Stimulated activated CD4-positive, alpha-beta T cell treated with anti-CD3 and anti-CD28 coated beads, Interleukin-15, amount 100 ng/mL, for 24 hours (primary cell): Measurements from ENCODE around the gene KSR1.
"Not testable (repeated sequence)": the region's sequence is repeated elsewhere in the genome, so short reads cannot be mapped to it uniquely, and the experiment has no call there.

Experiments
- DNase-seq: peaks from one replicate; pipeline ENCODE4 v3.0.0-alpha.2; 2020

The KSR1 gene

GRCh38 chr17:27646232-27646631 lies 190.0 kb downstream of the KSR1 start:
- DNase-seq, result no peak

- DNase-seq, result no peak
Measured at GRCh38 chr17:27647765-27648164, 191.5 kb downstream of the KSR1 start.

DNA sequence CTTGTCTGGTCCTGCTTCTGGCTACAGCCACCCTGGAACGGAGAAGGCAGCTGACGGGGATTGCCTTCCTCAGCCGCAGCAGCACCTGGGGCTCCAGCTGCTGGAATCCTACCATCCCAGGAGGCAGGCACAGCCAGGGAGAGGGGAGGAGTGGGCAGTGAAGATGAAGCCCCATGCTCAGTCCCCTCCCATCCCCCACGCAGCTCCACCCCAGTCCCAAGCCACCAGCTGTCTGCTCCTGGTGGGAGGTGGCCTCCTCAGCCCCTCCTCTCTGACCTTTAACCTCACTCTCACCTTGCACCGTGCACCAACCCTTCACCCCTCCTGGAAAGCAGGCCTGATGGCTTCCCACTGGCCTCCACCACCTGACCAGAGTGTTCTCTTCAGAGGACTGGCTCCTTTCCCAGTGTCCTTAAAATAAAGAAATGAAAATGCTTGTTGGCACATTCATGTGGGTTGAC lies 192.9 kb downstream of the KSR1 start:
- DNase-seq, result not testable (repeated sequence)

DNA sequence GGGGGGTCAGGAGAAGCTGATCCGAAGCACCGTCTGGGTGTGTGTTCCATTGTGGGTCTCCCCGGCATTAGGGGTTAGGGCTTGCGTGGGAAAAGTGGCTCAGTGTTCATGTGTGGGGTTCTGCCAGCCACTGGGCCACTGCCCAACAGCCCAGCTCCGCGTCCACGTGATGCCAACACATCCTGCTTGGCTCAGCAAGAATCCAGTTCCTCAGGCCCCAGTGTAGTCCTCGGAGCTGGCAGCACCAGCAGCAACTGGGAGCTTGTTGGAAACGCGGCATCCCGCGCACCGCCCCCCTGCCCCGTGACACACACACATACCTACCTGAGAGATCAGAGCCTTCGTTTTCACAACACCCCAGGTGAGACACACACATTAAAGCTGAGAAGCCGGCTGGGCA lies 193.7 kb downstream of the KSR1 start:
- no peak for DNase-seq

GRCh38 chr17:27650836-27651235 lies 194.6 kb downstream of the KSR1 start:
- DNase-seq, result no peak

DNA sequence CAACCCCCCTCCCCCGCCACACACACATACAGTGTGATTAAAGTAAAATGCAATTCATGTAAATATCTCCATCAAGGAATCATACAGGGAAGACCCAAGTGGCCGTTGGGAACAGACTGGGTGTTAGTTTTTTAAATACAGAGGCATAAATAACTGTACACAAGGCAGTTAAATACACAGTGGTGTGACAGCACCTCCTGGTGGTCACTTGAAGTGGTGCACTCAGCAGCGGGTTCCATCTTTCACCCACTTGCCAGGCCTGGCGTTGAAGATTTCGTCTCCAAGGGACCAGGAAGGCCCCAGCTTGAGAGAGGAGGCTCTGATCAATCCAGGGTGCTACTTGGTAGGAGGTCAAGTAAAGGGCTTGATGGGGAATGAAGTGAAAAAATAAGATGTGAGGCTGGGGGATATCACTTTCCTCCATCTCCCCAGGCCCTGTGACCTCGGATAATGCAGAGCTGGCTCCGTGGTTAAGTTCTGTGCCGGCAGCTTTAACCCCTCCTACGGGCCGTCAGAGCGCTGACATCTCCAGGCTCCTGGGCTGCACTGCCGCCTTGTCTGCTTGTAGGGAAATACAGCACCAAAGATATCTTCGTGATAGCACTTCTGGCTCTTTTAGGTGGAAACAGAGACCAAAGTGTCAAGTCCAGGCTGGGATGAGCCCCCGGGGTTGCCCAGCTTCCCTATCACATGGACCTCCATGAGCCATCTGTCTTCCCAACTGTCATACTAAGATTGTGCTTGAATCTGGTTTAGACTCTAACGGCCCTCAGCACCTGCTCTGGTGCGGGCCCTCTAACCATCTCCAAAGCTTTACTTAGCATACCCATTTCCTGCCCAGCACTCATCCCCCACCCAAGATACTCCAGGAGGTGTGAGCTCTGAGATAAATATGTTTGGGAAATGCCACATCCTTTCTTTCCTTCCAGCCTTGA lies 195.4 kb downstream of the KSR1 start:
- DNase-seq, result peak; percentile 78

- not testable (repeated sequence) for DNase-seq
Measured at GRCh38 chr17:27653449-27653971, 197.3 kb downstream of the KSR1 start.

DNA sequence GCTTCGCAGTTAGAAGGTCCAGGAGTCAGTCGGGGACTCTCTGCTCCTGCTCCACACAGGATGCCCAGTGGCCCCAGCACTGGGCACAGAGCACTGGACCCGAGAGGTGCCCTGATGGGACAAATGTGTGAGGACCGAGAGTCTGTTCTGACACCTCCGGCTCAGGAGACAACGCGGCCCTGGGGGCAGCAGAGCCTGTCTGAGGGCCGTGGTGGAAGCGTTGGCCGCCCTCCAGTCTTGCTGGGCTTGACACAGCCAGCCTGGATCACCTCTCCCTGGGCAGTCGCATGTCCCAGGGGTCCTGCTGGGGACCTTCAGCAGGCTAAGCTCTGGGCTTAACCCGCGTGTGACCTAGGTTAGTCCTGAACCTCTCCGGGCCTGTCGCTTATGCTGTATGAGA lies 197.9 kb downstream of the KSR1 start:
- no peak for DNase-seq

DNA sequence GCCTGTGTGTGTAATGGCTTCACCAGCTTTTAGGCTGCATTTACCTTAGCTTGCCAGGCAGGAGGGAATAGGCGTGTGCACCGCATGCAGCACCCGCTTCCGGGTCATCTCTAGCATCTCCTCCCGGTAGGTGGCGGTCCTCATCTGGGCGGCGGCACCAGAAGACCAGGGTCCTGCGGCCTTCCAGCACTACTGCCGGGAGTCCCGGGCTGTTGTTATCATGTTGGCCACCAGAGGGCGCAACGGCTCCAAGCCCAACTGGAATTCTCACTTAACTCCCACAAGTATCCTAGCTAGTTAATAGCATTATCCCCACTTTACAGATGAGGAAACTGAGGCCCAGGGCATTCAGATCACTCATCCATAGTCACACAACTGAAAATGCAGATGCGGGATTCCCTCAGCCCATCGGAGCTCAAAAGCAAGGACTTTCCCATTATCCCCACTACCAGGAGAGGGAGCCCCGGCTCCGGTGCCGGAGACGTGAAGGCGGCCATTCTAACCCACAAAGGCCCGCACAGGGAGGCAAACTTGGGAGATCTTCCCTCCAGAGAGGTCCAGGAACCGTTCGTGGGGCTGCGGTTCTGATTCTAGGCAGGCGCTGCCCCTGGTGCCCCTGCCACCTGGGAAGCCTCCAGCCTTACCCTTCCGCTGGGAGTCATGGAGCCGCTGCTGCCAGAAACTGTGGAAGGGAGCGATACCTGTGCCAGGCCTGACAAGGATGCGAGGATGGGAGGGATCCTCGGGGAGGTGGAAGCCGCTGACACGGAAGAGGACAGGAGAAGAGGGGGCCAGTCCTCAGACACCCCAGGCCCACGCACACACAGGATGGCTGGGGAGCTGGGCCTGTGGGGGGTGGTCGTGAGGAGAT lies 198.6 kb downstream of the KSR1 start:
- peak; percentile 85 for DNase-seq

DNA sequence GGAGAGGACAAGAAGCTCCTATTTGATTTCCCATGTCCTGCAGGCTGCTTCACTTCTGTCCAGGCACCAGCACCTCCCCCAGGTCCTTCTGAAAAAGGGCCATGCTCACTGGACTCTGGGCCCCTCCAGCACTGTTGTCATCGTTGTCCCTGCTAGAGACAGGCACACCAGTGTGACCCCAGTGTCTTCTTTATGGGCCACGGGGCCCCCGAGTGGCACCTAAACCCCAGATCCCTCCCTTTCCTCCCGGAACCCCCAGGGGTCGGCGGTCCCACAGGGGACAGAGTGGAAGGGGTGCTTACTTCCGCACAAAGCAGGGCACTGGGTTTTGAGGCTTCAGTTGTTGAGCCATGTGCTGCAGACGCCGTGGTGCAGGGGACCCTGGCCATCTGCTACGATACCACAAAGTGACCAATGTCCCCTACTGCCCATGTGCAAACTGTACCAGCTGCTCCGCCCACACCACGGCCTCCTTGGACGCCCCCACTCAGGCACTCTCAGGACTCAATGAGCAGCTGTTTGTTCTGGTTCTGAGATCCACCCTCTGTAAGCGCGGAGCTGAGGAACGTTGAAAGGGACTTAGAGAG lies 199.4 kb downstream of the KSR1 start:
- not testable (repeated sequence) for DNase-seq

DNA sequence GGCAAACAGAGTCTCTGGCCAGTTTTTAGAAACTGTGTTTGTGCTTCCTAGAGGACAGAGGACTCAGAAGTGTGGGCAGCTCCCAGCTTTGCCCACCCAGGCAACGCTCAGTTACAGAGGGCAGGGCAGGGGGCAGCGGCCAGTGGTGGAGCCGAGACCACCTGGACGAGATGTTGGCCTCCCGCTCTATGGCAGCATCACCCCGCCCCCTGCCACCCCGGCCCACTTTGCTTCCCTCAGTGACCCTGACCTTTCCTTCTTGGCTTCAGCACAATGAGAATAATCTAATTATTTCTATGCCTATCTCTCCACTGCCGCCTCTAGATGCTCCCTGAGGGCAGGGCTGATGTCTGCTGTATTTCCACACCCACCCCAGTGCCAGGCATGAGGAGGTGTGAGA lies 200.4 kb downstream of the KSR1 start:
- DNase-seq, result not testable (repeated sequence)

- no peak for DNase-seq
Measured at GRCh38 chr17:27657620-27658019, 201.4 kb downstream of the KSR1 start.

DNA sequence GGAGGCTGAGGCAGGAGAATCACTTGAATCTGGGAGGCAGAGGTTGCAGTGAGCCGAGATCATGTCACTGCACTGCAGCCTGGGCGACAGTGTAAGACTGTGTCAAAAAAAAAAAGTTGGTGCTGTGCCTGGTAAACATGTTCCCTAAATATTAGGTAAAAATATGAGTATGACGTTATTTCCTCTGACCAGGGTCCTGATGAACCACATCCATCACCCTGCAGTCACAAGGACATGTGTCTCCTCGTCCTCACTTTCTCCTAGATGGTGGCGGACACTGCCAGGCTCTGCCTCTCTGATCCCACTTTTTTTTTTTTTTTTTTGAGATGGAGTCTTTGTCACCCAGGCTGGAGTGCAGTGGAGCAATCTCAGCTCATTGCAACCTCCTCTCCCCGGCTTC lies 203.4 kb downstream of the KSR1 start:
- DNase-seq, result no peak

- no peak for DNase-seq
Measured at GRCh38 chr17:27660436-27660835, 204.2 kb downstream of the KSR1 start.

- no peak for DNase-seq
Measured at GRCh38 chr17:27663936-27664605, 207.8 kb downstream of the KSR1 start.

DNA sequence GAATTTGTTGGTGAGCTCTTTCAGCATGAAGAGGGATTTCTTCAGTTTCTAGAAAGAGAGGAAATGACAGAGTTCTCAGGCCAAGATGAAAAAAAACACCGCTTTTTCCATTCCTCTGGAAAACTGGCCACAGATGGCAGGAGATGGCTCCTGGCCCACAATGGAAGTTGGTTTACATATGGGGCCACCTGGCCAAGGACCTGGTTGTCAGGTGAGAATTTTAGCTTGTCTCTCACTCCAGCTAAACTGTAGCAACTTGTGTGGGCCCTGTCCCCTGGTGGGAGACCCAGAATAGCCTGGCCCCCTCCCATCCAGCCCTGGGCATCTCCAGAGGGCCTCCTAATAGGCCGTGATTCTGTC lies 208.3 kb downstream of the KSR1 start:
- no peak for DNase-seq

DNA sequence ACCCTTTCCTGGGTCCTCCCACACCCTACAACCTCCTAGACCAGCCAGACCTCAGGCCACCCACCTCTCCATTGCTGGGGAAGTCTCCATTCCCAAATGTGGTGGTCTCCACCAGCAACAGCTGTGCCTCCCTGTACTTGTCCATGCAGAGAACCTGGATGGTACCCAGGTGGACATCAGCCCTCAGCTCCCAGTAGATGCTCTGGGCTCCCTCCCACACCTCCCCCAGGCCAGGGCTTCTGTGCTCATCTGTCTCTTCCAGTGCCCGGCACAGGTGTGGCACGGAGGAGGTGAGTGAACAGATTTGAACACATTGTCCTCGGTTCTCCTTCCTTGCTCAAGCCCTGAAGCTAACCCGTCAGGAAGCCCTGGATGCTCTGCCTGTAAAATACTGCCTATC lies 209.3 kb downstream of the KSR1 start:
- no peak for DNase-seq

GRCh38 chr17:27666270-27666669 lies 210.0 kb downstream of the KSR1 start:
- DNase-seq, result not testable (repeated sequence)

DNA sequence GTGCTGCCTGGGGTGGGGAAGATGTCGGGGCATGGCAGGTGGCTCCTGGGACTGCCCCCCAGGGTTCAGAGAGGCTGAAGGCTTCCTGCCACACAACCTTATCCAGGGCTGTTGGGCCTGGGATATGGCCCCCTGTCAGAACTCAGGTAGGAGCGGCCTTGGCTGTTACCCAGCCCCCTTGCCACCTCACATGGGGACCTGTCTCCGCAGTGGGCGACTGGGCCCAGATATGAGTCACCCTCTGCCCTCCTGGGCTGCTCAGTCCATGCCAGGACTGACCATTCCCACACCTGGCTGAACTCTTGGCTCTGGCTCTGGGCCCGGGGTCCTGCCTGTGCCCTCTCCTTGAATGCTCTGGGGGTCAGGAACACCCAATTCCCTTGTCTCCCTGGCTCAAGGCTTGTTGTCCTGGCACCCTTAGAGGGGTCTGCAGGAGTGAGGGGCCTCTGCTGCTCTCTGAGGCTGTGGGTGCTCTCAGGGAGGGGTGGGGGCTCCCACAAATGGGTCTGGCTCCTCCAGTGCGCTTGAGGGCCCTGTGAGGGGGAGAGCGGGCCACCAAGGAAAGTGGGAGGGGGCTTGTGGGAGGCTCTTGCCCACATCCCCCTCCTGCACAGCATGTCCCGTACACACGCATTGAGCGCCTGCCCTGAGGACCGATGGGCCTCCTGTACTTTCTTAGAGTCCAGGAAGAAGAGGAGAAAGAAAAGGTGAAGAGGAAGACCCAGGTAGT lies 210.7 kb downstream of the KSR1 start:
- DNase-seq, result no peak

DNA sequence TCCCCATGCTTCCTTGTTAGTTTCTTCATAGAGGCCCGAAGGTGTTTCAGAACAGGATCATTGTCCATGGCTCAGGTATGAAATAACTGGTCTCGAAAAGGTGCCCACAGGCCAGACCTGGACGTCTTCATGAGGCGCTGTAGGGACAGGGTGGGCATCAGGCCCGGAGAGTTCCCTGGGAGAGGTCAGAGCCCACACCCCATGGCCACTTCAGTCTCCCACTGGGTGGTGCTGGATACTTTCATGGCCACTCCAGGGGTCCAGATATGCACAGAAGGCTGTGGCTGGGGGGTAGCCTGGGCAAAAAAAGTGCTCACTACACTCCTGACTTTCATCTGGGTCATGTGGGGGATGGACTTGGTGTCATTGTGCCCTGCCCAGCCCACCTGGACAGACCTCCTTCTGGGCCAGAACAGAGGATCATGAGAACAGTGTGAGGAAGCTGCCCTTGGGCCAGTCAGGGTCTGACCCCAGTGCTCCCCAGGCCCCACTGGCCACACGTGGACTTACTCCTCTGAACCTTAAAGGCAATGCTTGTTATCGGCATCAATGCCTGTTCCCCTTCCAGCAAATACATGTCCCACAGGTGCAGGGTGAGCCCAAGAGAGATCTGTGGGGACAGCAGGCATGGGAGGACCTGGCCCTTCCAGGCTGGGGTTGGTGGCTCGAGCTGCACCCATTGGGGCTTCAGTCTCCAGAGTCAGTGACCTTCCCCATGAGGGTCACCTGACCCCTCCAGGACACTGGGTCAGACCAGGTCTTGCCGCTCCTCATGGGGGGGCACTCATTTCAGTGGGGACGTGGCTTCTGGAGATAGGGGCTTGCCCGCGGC lies 211.6 kb downstream of the KSR1 start:
- no peak for DNase-seq

GRCh38 chr17:27668488-27668823 lies 212.2 kb downstream of the KSR1 start:
- no peak for DNase-seq
